ENCODE results near the gene TBPL2. TPM values are rescaled to one million over a fixed set of nuclear protein-coding genes. Genes with fewer than 3 reads are reported as not detected.
A peak's percentile ranks its signal among the peaks of the same experiment; 100 is the strongest.

The TBPL2 gene
- total and polyA plus RNA-seq, 4 donors: not detected

- Histone ChIP-seq H3K27ac (ENCODE audit: low read depth in 1 of 2, low read length in 1 of 2) (no peak overlapping the region), H3K4me3 (no peak overlapping the region), H3K9ac (ENCODE audit: insufficient read depth in 1 of 2, low read length in 2 of 2) (no peak overlapping the region), H3K27me3 (ENCODE audit: control insufficient read depth in 3 of 3, insufficient read depth in 3 of 3, low read length in 2 of 3) (peaks cover 0 to 9% (median 2%) of the 10 kb centered on the region in 3 donors), H3K9me3 (ENCODE audit: control insufficient read depth in 4 of 4, insufficient read depth in 3 of 4, low read length in 3 of 4) (no peaks in the 10 kb centered on the region), H3K36me3 (ENCODE audit: control insufficient read depth in 4 of 4, insufficient read depth in 4 of 4, low read length in 4 of 4) (no peaks in the 10 kb centered on the region), H3K4me1 (ENCODE audit: control insufficient read depth in 5 of 5, insufficient read depth in 5 of 5, low read length in 5 of 5) (no peaks in the 10 kb centered on the region)
- 45 to 55% methylated on average over 6 of the region's 6 CpGs for WGBS, 2 donors
- DNase-seq (no peak), ATAC-seq (ENCODE audit: insufficient read depth, low FRiP score) (no peak)
- TF ChIP-seq CTCF (IDR thresholded peaks at IDR 0.05; ENCODE audit: control extremely low read depth, extremely low read depth): no peak
Observed at GRCh38 chr14:55433880-55434804, 6.3 kb downstream of the TBPL2 start.

- WGBS, 2 donors: 83 to 89% methylated on average over 3 of the region's 3 CpGs
- no peaks in the 10 kb centered on the region for H3K36me3 ChIP-seq (ENCODE audit: control insufficient read depth in 4 of 4, insufficient read depth in 4 of 4, low read length in 4 of 4)
Observed at GRCh38 chr14:55432628-55433027, 7.8 kb downstream of the TBPL2 start.

GRCh38 chr14:55430024-55430690 is 10.3 kb downstream of the TBPL2 start:
- peak; percentile 42 to 81 (median 63) for DNase-seq
- H3K36me3 ChIP-seq (ENCODE audit: control insufficient read depth in 4 of 4, insufficient read depth in 4 of 4, low read length in 4 of 4): no peaks in the 10 kb centered on the region
- ATAC-seq (ENCODE audit: insufficient read depth, low FRiP score): peak; percentile 71
- no peak overlapping the region for H3K4me3 ChIP-seq
- H3K9me3 ChIP-seq (ENCODE audit: control insufficient read depth in 4 of 4, insufficient read depth in 3 of 4, low read length in 3 of 4): no peaks in the 10 kb centered on the region
- no peak overlapping the region for H3K9ac ChIP-seq (ENCODE audit: insufficient read depth in 1 of 2, low read length in 2 of 2)
- no peak overlapping the region for H3K27ac ChIP-seq (ENCODE audit: low read depth in 1 of 2, low read length in 1 of 2)
- no peaks in the 10 kb centered on the region for H3K4me1 ChIP-seq (ENCODE audit: control insufficient read depth in 5 of 5, insufficient read depth in 5 of 5, low read length in 5 of 5)
- H3K27me3 ChIP-seq (ENCODE audit: control insufficient read depth in 3 of 3, insufficient read depth in 3 of 3, low read length in 2 of 3): peaks cover 0 to 9% (median 2%) of the 10 kb centered on the region in 3 donors
- WGBS, 2 donors: 4 to 7% methylated on average over 1 of the region's 1 CpG
- TF ChIP-seq CTCF (IDR thresholded peaks at IDR 0.05; ENCODE audit: control extremely low read depth, extremely low read depth): peak; percentile 7

More at GRCh38 chr14:55432628-55433027, 7.8 kb downstream of the TBPL2 start:
- Histone ChIP-seq H3K27me3 (ENCODE audit: control insufficient read depth in 3 of 3, insufficient read depth in 3 of 3, low read length in 2 of 3) (peaks cover 0 to 9% (median 2%) of the 10 kb centered on the region in 3 donors), H3K4me3 (no peak overlapping the region), H3K4me1 (ENCODE audit: control insufficient read depth in 5 of 5, insufficient read depth in 5 of 5, low read length in 5 of 5) (no peaks in the 10 kb centered on the region), H3K9me3 (ENCODE audit: control insufficient read depth in 4 of 4, insufficient read depth in 3 of 4, low read length in 3 of 4) (no peaks in the 10 kb centered on the region), H3K9ac (ENCODE audit: insufficient read depth in 1 of 2, low read length in 2 of 2) (no peak overlapping the region), H3K27ac (ENCODE audit: low read depth in 1 of 2, low read length in 1 of 2) (no peak overlapping the region)
- no peak for TF ChIP-seq CTCF (IDR thresholded peaks at IDR 0.05; ENCODE audit: control extremely low read depth, extremely low read depth)
- ATAC-seq (ENCODE audit: insufficient read depth, low FRiP score) (no peak), DNase-seq (no peak)
